K562 (cell line): ENCODE results near the gene UBN2. TPM values are rescaled to one million over a fixed set of nuclear protein-coding genes. Genes with fewer than 3 reads are reported as not detected.

Experiments used
- CCNT2 ChIP-seq: IDR thresholded peaks from 2 replicates; pipeline ENCODE4 v1.6.1; 2011; ENCODE audit warnings: borderline replicate concordance, low read depth, mild to moderate bottlenecking, moderate library complexity, mixed read lengths, low read length; ENCODE audit not compliant: insufficient read length; ENCODE audit errors: extremely low read depth
- E4F1 ChIP-seq: fragments of 250-450 bp; sonication (Bioruptor Pico); IDR thresholded peaks from 2 replicates; pipeline ENCODE4 v1.5.0; 2021; ENCODE audit warnings: mild to moderate bottlenecking, borderline replicate concordance
- FOXP4 ChIP-seq: sonication (generic); formaldehyde crosslinking; IDR thresholded peaks from 2 replicates; pipeline ENCODE4 v1.8.0; 2022; ENCODE audit warnings: mild to moderate bottlenecking, missing genetic modification reagents, borderline replicate concordance
- HDAC6 ChIP-seq: IDR thresholded peaks from 2 replicates; pipeline ENCODE4 v1.6.1; 2012; ENCODE audit warnings: low read depth, mild to moderate bottlenecking, control low read depth, inconsistent platforms, low read length, moderate library complexity
- MAFF ChIP-seq: IDR thresholded peaks from 2 replicates; pipeline ENCODE4 v1.6.1; 2012; ENCODE audit warnings: low read length, improper control_type of control experiment
- MLX ChIP-seq, 2 experiments: fragments of 450-650 bp in 1 of 2; sonication (generic) in 1 of 2; formaldehyde crosslinking; conservative IDR thresholded peaks; 2 replicates each; pipeline versions ENCODE4 v1.4.0 to v1.8.1; 2020 to 2022; ENCODE audit warnings: mild to moderate bottlenecking in 1 of 2, missing genetic modification reagents in 1 of 2
- MYBL2 ChIP-seq, 2 experiments: fragments of 450-650 bp in 1 of 2; sonication (generic) in 1 of 2; formaldehyde crosslinking in 1 of 2; IDR thresholded peaks; 2 replicates each; pipeline versions ENCODE4 v1.6.1 to v1.8.1; 2017 to 2022; ENCODE audit warnings: borderline replicate concordance in 1 of 2, inconsistent platforms in 1 of 2, low read depth in 1 of 2, mild to moderate bottlenecking in 1 of 2, missing genetic modification reagents in 1 of 2, moderate library complexity in 1 of 2
- NELFE ChIP-seq: IDR thresholded peaks from 2 replicates; pipeline ENCODE4 v1.6.1; 2011; ENCODE audit warnings: mild to moderate bottlenecking; ENCODE audit not compliant: insufficient read depth, insufficient read length
- NFIX ChIP-seq: fragments of 250-450 bp; sonication (Bioruptor Pico); IDR thresholded peaks from 2 replicates; pipeline ENCODE4 v1.4.0; 2020; ENCODE audit warnings: low read depth, mild to moderate bottlenecking, moderate library complexity
- PCBP2 ChIP-seq: fragments of 200-400 bp; formaldehyde crosslinking; IDR thresholded peaks from 2 replicates; pipeline ENCODE4 v1.6.1; 2018; ENCODE audit warnings: low read length, low read depth, mild to moderate bottlenecking, moderate library complexity; ENCODE audit not compliant: poor library complexity, severe bottlenecking
- PYGO2 ChIP-seq: fragments of 450-650 bp; IDR thresholded peaks from 2 replicates; pipeline ENCODE4 v1.6.1; 2016; ENCODE audit warnings: mild to moderate bottlenecking, missing genetic modification characterization, moderate library complexity, missing compliant biosample characterization
- RBBP5 ChIP-seq: fragments of 200-600 bp; sonication (generic); IDR thresholded peaks from 2 replicates; pipeline ENCODE4 v1.6.1; 2012; ENCODE audit warnings: borderline replicate concordance, mild to moderate bottlenecking, low read length, control low read depth, inconsistent platforms; ENCODE audit not compliant: insufficient read depth, poor library complexity, severe bottlenecking
- RBM34 ChIP-seq: fragments of 200-400 bp; formaldehyde crosslinking; IDR thresholded peaks from 2 replicates; pipeline ENCODE4 v1.6.1; 2018; ENCODE audit warnings: low read length, borderline replicate concordance; ENCODE audit not compliant: insufficient read depth
- SMAD3 ChIP-seq: fragments of 450-650 bp; formaldehyde crosslinking; conservative IDR thresholded peaks from 2 replicates; pipeline ENCODE4 v1.4.0; 2020; ENCODE audit warnings: mild to moderate bottlenecking
- TCFL5 ChIP-seq: fragments of 250-450 bp; sonication (Bioruptor Pico); conservative IDR thresholded peaks from 2 replicates; pipeline ENCODE4 v1.6.1; 2021; ENCODE audit warnings: mild to moderate bottlenecking, moderate library complexity, matching md5 sums
- TSC22D4 ChIP-seq: fragments of 450-650 bp; IDR thresholded peaks from 2 replicates; pipeline ENCODE4 v1.6.1; 2016; ENCODE audit warnings: missing genetic modification characterization, missing biosample characterization, control low read depth
- USF1 ChIP-seq: sonication (generic); formaldehyde crosslinking; IDR thresholded peaks from 2 replicates; pipeline ENCODE4 v1.9.0; 2022; ENCODE audit warnings: mild to moderate bottlenecking, missing genetic modification reagents
- ZFP91 ChIP-seq: sonication (generic); formaldehyde crosslinking; IDR thresholded peaks from 2 replicates; pipeline ENCODE4 v1.8.0; 2022; ENCODE audit warnings: mild to moderate bottlenecking, missing genetic modification reagents
- ZNF384 ChIP-seq: IDR thresholded peaks from 2 replicates; pipeline ENCODE4 v1.6.1; 2012; ENCODE audit warnings: low read depth, low read length, improper control_type of control experiment
- ZNF57 ChIP-seq: fragments of 450-650 bp; formaldehyde crosslinking; IDR thresholded peaks from 2 replicates; pipeline ENCODE4 v1.4.0; 2020; ENCODE audit warnings: mild to moderate bottlenecking, moderate library complexity
- ZNF830 ChIP-seq: fragments of 250-450 bp; sonication (Bioruptor Pico); IDR thresholded peaks from 2 replicates; pipeline ENCODE4 v1.5.0; 2021; ENCODE audit warnings: mild to moderate bottlenecking
- polyA plus RNA-seq, 8 experiments: library from polyadenylated mRNA; depleted of rRNA in 4 of 8; stranded (reverse) in 5 of 8; unstranded in 3 of 8; fragments of >200 nt; fragmentation: Nextera tagmentation in 2 of 8; fragmentation: Illumina TruSeq in 1 of 8; extraction: Ambion mirVana in 2 of 8; extraction: Trizol in 1 of 8; gene quantifications; 2 replicates each; pipeline versions ENCODE4 v1.2.1 to v1.2.3, GENCODE V29; 2011 to 2014; ENCODE audit warnings: inconsistent platforms in 1 of 8, missing spikeins in 1 of 8
- total RNA-seq, 7 experiments: library from RNA; depleted of rRNA in 6 of 7; stranded (reverse); fragments of >200 nt in 6 of 7; fragmentation: Illumina TruSeq in 2 of 7; extraction: Trizol in 2 of 7; gene quantifications; 2 replicates each; pipeline versions ENCODE4 v1.2.1 to v1.2.3, GENCODE V29; 2011 to 2021; ENCODE audit warnings: low replicate concordance in 1 of 7

Gene UBN2
- total and polyA plus RNA-seq, 9 of the 15 experiments (the other 6 are each of a cell fraction or from before 2014, with no cell fraction given): 1.2 to 19.5 (median 9.9) TPM

- no peak for TF ChIP-seq ZFP91
- no peak for TF ChIP-seq HDAC6
- TF ChIP-seq TSC22D4: no peak
- no peak for TF ChIP-seq E4F1 (CRISPR knock-in tag)
- no peak for TF ChIP-seq CCNT2
- no peak for TF ChIP-seq MYBL2 (IDR thresholded peaks at IDR 0.05; ENCODE audit: low read depth)
- TF ChIP-seq MYBL2 (CRISPR knock-in tag; IDR thresholded peaks at IDR 0.05; ENCODE audit: borderline replicate concordance): no peak
- no peak for TF ChIP-seq NELFE
- no peak for TF ChIP-seq RBM34
- no peak for TF ChIP-seq MLX (CRISPR knock-in tag; conservative IDR thresholded peaks at IDR 0.05)
- no peak for TF ChIP-seq TCFL5
- TF ChIP-seq ZNF830 (CRISPR knock-in tag): no peak
- TF ChIP-seq MAFF: no peak
- TF ChIP-seq RBBP5: no peak
- no peak for TF ChIP-seq ZNF57 (CRISPR knock-in tag)
- TF ChIP-seq USF1: no peak
- TF ChIP-seq NFIX (CRISPR knock-in tag): no peak
- TF ChIP-seq FOXP4: no peak
- no peak for TF ChIP-seq SMAD3 (CRISPR knock-in tag)
- TF ChIP-seq PCBP2: no peak
- TF ChIP-seq PYGO2: peak; percentile 72; the same call in 1 of the 2 replicates
- no peak for TF ChIP-seq ZNF384
These were observed 109.7 kb downstream of the UBN2 start (continued) for GRCh38 chr7:139340808-139341057.
